GM06990 (cell line): ENCODE results near the gene ARFIP1.
"Not testable (repeated sequence)": the region's sequence is repeated elsewhere in the genome, so short reads cannot be mapped to it uniquely, and the experiment has no call there.

ENCODE experiments used
- DNase-seq: peaks from one replicate; pipeline ENCODE4 v3.0.0-alpha.2; 2011; ENCODE audit not compliant: insufficient read length; ENCODE audit errors: extremely low read depth
- H3K27me3 ChIP-seq: replicated peaks from 2 replicates; pipeline ENCODE4 v1.6.0; 2011; ENCODE audit warnings: low read length; ENCODE audit not compliant: control insufficient read depth, insufficient read depth
- H3K36me3 ChIP-seq: 2 replicates; pipeline ENCODE4 v1.5.1; 2011; ENCODE audit warnings: low read length; ENCODE audit not compliant: control insufficient read depth, insufficient read depth
- H3K4me3 ChIP-seq: replicated peaks from 2 replicates; pipeline ENCODE4 v1.5.1; 2011; ENCODE audit warnings: low read depth, mild to moderate bottlenecking, control low read depth, low read length
- TF ChIP-seq, protein P1 (sequence below): IDR thresholded peaks from 2 replicates; pipeline ENCODE4 v1.5.1; 2011; ENCODE audit warnings: low read length, control low read depth, mild to moderate bottlenecking, inconsistent platforms; ENCODE audit not compliant: insufficient read depth, poor library complexity, severe bottlenecking

ARFIP1 gene

DNA sequence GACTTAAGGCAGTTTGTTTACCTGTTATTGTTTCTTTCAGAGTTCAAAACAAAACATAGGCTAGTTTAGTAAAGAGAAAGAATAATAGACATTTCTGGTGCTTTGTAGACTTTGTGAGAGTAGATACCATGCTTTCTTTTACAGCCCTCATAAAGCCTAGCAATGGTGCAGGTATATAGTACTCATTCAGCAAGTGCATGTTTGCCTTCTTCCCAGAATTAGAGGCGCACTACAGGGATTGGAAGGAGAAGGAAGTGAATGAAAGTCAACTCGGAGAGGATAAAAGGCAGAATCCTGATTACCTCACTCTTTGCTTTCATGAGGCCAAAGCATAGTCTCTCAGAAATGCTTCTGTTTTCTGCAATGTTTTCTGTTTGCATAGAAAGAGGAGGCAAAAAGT is 113.2 kb downstream of the ARFIP1 start:
- Histone ChIP-seq H3K27me3 (no peaks in the 10 kb centered on the region), H3K4me3 (no peak overlapping the region), H3K36me3 (no peaks in the 10 kb centered on the region; the same call in 1 of the 2 replicates)
- TF ChIP-seq, protein P1, sequence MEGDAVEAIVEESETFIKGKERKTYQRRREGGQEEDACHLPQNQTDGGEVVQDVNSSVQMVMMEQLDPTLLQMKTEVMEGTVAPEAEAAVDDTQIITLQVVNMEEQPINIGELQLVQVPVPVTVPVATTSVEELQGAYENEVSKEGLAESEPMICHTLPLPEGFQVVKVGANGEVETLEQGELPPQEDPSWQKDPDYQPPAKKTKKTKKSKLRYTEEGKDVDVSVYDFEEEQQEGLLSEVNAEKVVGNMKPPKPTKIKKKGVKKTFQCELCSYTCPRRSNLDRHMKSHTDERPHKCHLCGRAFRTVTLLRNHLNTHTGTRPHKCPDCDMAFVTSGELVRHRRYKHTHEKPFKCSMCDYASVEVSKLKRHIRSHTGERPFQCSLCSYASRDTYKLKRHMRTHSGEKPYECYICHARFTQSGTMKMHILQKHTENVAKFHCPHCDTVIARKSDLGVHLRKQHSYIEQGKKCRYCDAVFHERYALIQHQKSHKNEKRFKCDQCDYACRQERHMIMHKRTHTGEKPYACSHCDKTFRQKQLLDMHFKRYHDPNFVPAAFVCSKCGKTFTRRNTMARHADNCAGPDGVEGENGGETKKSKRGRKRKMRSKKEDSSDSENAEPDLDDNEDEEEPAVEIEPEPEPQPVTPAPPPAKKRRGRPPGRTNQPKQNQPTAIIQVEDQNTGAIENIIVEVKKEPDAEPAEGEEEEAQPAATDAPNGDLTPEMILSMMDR, result no peak
- DNase-seq, result no peak

GRCh38 chr4:152894673-152895072 is 114.9 kb downstream of the ARFIP1 start:
- DNase-seq, result no peak
- H3K4me3 ChIP-seq, result no peak overlapping the region
- H3K27me3 ChIP-seq, result no peaks in the 10 kb centered on the region
- no peaks in the 10 kb centered on the region; the same call in 1 of the 2 replicates for H3K36me3 ChIP-seq
- TF ChIP-seq, protein P1, result no peak

DNA sequence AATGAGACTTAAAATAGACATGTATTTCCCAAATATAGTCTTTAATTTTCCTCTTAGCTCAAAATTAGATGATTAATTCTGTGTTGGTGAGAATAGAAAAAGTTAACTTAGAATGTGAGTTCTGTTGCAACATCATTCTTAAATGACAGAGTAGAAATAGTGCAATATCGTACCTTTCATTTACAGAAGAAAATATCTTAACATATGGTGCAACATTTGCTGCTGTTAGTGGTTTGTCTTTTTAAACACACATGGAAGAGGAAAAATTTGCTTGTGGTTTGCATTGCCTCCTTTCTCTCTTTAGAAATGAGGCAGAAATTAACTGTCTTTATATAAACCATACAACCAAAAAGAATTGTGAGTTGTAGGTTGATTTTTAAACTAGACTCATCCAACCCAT is 117.1 kb downstream of the ARFIP1 start:
- no peak overlapping the region for H3K4me3 ChIP-seq
- DNase-seq, result no peak
- TF ChIP-seq, protein P1, result no peak

DNA sequence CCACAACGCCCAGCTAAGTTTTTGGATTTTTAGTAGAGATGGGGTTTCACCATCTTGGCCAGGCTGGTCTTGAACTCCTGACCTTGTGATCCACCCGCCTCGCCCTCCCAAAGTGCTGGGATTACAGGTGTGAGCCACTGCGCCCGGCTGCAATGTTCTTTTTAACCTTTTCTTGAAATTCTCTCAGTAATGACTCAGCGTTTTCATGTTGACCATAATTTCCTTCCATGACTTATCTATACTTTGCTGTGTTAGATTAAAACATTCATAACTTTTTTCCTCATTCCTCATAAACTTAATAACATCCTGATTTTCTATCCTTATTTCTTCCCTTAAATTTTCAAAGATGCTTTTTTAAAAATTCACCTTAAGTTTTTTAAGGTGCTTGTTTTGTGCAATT is 118.4 kb downstream of the ARFIP1 start:
- H3K36me3 ChIP-seq, H3K27me3 ChIP-seq, H3K4me3 ChIP-seq, DNase-seq: not testable (repeated sequence)

More for the DNA sequence above, 117.1 kb downstream of the ARFIP1 start:
- Histone ChIP-seq H3K27me3 (no peaks in the 10 kb centered on the region), H3K36me3 (no peaks in the 10 kb centered on the region; the same call in 1 of the 2 replicates)

- DNase-seq, result no peak
- Histone ChIP-seq H3K36me3 (no peaks in the 10 kb centered on the region), H3K4me3 (no peak overlapping the region), H3K27me3 (no peaks in the 10 kb centered on the region)
- TF ChIP-seq, protein P1, result no peak
Measured at GRCh38 chr4:152898606-152899005, 118.9 kb downstream of the ARFIP1 start.

GRCh38 chr4:152900395-152900794 is 120.6 kb downstream of the ARFIP1 start:
- DNase-seq, result no peak
- H3K36me3 ChIP-seq, result no peaks in the 10 kb centered on the region
- TF ChIP-seq, protein P1, result no peak
- H3K27me3 ChIP-seq, result no peaks in the 10 kb centered on the region
- H3K4me3 ChIP-seq, result no peak overlapping the region
